Stimulated activated naive CD4-positive, alpha-beta T cell treated with Interleukin-2 at 50 U/mL for 16 hours (primary cell): ENCODE measurements around the gene TCEANC2.
"Not testable (repeated sequence)": the region's sequence is repeated elsewhere in the genome, so short reads cannot be mapped to it uniquely, and the experiment has no call there.

Experiments used
- DNase-seq: peaks from one replicate; lab custom pipeline; 2025; lab: John Stamatoyannopoulos, UW

TCEANC2 gene

GRCh38 chr1:54086754-54087153, 33.3 kb downstream of the TCEANC2 start:
- no peak for DNase-seq

GRCh38 chr1:54088385-54088784, 35.0 kb downstream of the TCEANC2 start:
- no peak for DNase-seq

GRCh38 chr1:54091666-54092065, 38.3 kb downstream of the TCEANC2 start:
- DNase-seq = no peak

GRCh38 chr1:54094001-54094729, 40.8 kb downstream of the TCEANC2 start:
- DNase-seq = no peak

- DNase-seq = not testable (repeated sequence)
Observed at GRCh38 chr1:54094730-54095105, 41.3 kb downstream of the TCEANC2 start.

GRCh38 chr1:54095546-54096226, 42.3 kb downstream of the TCEANC2 start:
- no peak for DNase-seq

GRCh38 chr1:54096227-54096876, 42.9 kb downstream of the TCEANC2 start:
- no peak for DNase-seq

GRCh38 chr1:54096877-54097240, 43.5 kb downstream of the TCEANC2 start:
- DNase-seq = no peak

- no peak for DNase-seq
Observed at GRCh38 chr1:54099061-54099610, 45.7 kb downstream of the TCEANC2 start.

- DNase-seq = no peak
Observed at GRCh38 chr1:54100500-54100899, 47.1 kb downstream of the TCEANC2 start.

GRCh38 chr1:54103414-54103813, 50.0 kb downstream of the TCEANC2 start:
- DNase-seq = no peak

GRCh38 chr1:54104613-54105012, 51.2 kb downstream of the TCEANC2 start:
- not testable (repeated sequence) for DNase-seq

- no peak for DNase-seq
Observed at GRCh38 chr1:54105080-54105479, 51.7 kb downstream of the TCEANC2 start.

- no peak for DNase-seq
Observed at GRCh38 chr1:54105736-54106269, 52.4 kb downstream of the TCEANC2 start.

GRCh38 chr1:54107131-54107530, 53.7 kb downstream of the TCEANC2 start:
- no peak for DNase-seq

GRCh38 chr1:54108156-54108555, 54.7 kb downstream of the TCEANC2 start:
- no peak for DNase-seq

GRCh38 chr1:54109129-54110090, 56.0 kb downstream of the TCEANC2 start:
- DNase-seq = no peak

GRCh38 chr1:54110996-54111395, 57.6 kb downstream of the TCEANC2 start:
- DNase-seq = no peak

- DNase-seq = no peak
Observed at GRCh38 chr1:54111624-54112023, 58.2 kb downstream of the TCEANC2 start.

- no peak for DNase-seq
Observed at GRCh38 chr1:54112027-54112426, 58.6 kb downstream of the TCEANC2 start.

GRCh38 chr1:54112705-54113368, 59.4 kb downstream of the TCEANC2 start:
- no peak for DNase-seq
